ENCODE measurements around the gene BPIFA3.

GRCh38 chr20:33250666-33251065 is 33.5 kb downstream of the BPIFA3 start:
- TF ChIP-seq, protein P1, sequence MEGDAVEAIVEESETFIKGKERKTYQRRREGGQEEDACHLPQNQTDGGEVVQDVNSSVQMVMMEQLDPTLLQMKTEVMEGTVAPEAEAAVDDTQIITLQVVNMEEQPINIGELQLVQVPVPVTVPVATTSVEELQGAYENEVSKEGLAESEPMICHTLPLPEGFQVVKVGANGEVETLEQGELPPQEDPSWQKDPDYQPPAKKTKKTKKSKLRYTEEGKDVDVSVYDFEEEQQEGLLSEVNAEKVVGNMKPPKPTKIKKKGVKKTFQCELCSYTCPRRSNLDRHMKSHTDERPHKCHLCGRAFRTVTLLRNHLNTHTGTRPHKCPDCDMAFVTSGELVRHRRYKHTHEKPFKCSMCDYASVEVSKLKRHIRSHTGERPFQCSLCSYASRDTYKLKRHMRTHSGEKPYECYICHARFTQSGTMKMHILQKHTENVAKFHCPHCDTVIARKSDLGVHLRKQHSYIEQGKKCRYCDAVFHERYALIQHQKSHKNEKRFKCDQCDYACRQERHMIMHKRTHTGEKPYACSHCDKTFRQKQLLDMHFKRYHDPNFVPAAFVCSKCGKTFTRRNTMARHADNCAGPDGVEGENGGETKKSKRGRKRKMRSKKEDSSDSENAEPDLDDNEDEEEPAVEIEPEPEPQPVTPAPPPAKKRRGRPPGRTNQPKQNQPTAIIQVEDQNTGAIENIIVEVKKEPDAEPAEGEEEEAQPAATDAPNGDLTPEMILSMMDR (conservative IDR thresholded peaks at IDR 0.05; ENCODE audit: low read length): no peak
- TF ChIP-seq EZH2phosphoT487 (IDR thresholded peaks at IDR 0.05; ENCODE audit: borderline replicate concordance): no peak

Measured in Loucy (cell line).